Sigmoid colon (tissue), 4 donors: Measurements from ENCODE around the gene PLD6.
"Not testable (repeated sequence)": the region's sequence is repeated elsewhere in the genome, so short reads cannot be mapped to it uniquely, and the experiment has no call there.

Experiments used
- EP300 ChIP-seq, 4 donors: sonication (generic); formaldehyde crosslinking; IDR thresholded peaks; one replicate each; pipeline ENCODE4 v1.6.1; 2017; ENCODE audit warnings: antibody characterized with exemption in 4 of 4
- POLR2A ChIP-seq, 2 donors: fragments of 450-650 bp; IDR thresholded peaks; one replicate each; pipeline ENCODE4 v1.6.1; 2016; ENCODE audit warnings: antibody characterized with exemption in 2 of 2, mild to moderate bottlenecking in 2 of 2, moderate library complexity in 2 of 2
- TF ChIP-seq, protein P1 (sequence below), 4 experiments: fragments of 450-650 bp in 3 of 4; fragments of 200-600 bp in 1 of 4; IDR thresholded peaks; one replicate each; pipeline ENCODE4 v1.5.1; 2016 to 2019; ENCODE audit warnings: antibody characterized with exemption in 4 of 4, mild to moderate bottlenecking in 3 of 4, moderate library complexity in 2 of 4

DNA sequence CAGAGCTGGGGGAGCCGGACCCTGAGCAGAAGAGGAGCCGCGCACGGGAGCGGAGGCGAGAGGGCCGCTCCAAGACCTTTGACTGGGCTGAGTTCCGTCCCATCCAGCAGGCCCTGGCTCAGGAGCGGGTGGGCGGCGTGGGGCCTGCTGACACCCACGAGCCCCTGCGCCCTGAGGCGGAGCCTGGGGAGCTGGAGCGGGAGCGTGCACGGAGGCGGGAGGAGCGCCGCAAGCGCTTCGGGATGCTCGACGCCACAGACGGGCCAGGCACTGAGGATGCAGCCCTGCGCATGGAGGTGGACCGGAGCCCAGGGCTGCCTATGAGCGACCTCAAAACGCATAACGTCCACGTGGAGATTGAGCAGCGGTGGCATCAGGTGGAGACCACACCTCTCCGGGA is 47.6 kb downstream of the PLD6 start:
- TF ChIP-seq, protein P1, sequence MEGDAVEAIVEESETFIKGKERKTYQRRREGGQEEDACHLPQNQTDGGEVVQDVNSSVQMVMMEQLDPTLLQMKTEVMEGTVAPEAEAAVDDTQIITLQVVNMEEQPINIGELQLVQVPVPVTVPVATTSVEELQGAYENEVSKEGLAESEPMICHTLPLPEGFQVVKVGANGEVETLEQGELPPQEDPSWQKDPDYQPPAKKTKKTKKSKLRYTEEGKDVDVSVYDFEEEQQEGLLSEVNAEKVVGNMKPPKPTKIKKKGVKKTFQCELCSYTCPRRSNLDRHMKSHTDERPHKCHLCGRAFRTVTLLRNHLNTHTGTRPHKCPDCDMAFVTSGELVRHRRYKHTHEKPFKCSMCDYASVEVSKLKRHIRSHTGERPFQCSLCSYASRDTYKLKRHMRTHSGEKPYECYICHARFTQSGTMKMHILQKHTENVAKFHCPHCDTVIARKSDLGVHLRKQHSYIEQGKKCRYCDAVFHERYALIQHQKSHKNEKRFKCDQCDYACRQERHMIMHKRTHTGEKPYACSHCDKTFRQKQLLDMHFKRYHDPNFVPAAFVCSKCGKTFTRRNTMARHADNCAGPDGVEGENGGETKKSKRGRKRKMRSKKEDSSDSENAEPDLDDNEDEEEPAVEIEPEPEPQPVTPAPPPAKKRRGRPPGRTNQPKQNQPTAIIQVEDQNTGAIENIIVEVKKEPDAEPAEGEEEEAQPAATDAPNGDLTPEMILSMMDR (IDR thresholded peaks at IDR 0.05), result not testable (repeated sequence)
- TF ChIP-seq POLR2A, EP300 (IDR thresholded peaks at IDR 0.05): not testable (repeated sequence)
